HepG2 (cell line): ENCODE data around the gene FUT3. TPM values are rescaled to one million over a fixed set of nuclear protein-coding genes. Genes with fewer than 3 reads are reported as not detected.

Experiments used
- ARID5B ChIP-seq: IDR thresholded peaks from 2 replicates; pipeline ENCODE4 v1.4.0; 2020; ENCODE audit warnings: mild to moderate bottlenecking, missing genetic modification reagents
- ATF3 ChIP-seq: sonication (generic); formaldehyde crosslinking; IDR thresholded peaks from 2 replicates; pipeline ENCODE4 v1.4.0; 2020; ENCODE audit warnings: missing genetic modification reagents
- BCL3 ChIP-seq: sonication (generic); formaldehyde crosslinking; IDR thresholded peaks from 2 replicates; pipeline ENCODE4 v1.5.1; 2020; ENCODE audit warnings: mild to moderate bottlenecking, missing genetic modification reagents, moderate library complexity
- FOXJ3 ChIP-seq: sonication (generic); formaldehyde crosslinking; IDR thresholded peaks from 2 replicates; pipeline ENCODE4 v1.4.0; 2020; ENCODE audit warnings: missing genetic modification reagents, mild to moderate bottlenecking, borderline replicate concordance
- KDM1A ChIP-seq: IDR thresholded peaks from 2 replicates; pipeline ENCODE4 v1.6.1; 2016; ENCODE audit warnings: missing compliant biosample characterization
- KDM3A ChIP-seq: IDR thresholded peaks from 2 replicates; pipeline ENCODE4 v1.6.1; 2018; ENCODE audit warnings: low read depth, missing compliant biosample characterization
- KLF13 ChIP-seq: sonication (generic); formaldehyde crosslinking; IDR thresholded peaks from 2 replicates; pipeline ENCODE4 v1.4.0; 2020; ENCODE audit warnings: mild to moderate bottlenecking, missing genetic modification reagents
- PATZ1 ChIP-seq: sonication (generic); formaldehyde crosslinking; IDR thresholded peaks from 2 replicates; pipeline ENCODE4 v1.4.0; 2020; ENCODE audit warnings: missing genetic modification reagents
- RBAK ChIP-seq: sonication (generic); formaldehyde crosslinking; IDR thresholded peaks from 2 replicates; pipeline ENCODE4 v1.5.1; 2020; ENCODE audit warnings: mild to moderate bottlenecking, missing genetic modification reagents
- RNF2 ChIP-seq: fragments of 450-650 bp; conservative IDR thresholded peaks from 2 replicates; pipeline ENCODE4 v1.6.1; 2016; ENCODE audit warnings: low read depth
- SOX6 ChIP-seq, 2 experiments: fragments of 450-650 bp in 1 of 2; sonication (generic) in 1 of 2; formaldehyde crosslinking in 1 of 2; IDR thresholded peaks; 2 replicates each; pipeline versions ENCODE4 v1.4.0 to v1.6.1; 2017 to 2020; ENCODE audit warnings: antibody characterized with exemption in 1 of 2, mild to moderate bottlenecking in 1 of 2, missing genetic modification reagents in 1 of 2
- TBX2 ChIP-seq: sonication (generic); formaldehyde crosslinking; IDR thresholded peaks from 2 replicates; pipeline ENCODE4 v1.5.0; 2020; ENCODE audit warnings: missing genetic modification reagents, mild to moderate bottlenecking, borderline replicate concordance
- THAP7 ChIP-seq: sonication (generic); formaldehyde crosslinking; IDR thresholded peaks from 2 replicates; pipeline ENCODE4 v1.8.1; 2023; ENCODE audit warnings: mild to moderate bottlenecking, missing genetic modification reagents
- TOE1 ChIP-seq: sonication (generic); formaldehyde crosslinking; IDR thresholded peaks from 2 replicates; pipeline ENCODE4 v1.4.0; 2020; ENCODE audit warnings: mild to moderate bottlenecking, missing genetic modification reagents
- ZBTB38 ChIP-seq: sonication (generic); formaldehyde crosslinking; IDR thresholded peaks from 2 replicates; pipeline ENCODE4 v1.5.1; 2020; ENCODE audit warnings: mild to moderate bottlenecking, missing genetic modification reagents
- ZBTB7A ChIP-seq: sonication (generic); formaldehyde crosslinking; IDR thresholded peaks from 2 replicates; pipeline ENCODE4 v1.8.0; 2022; ENCODE audit warnings: mild to moderate bottlenecking, missing genetic modification reagents
- ZNF567 ChIP-seq: sonication (generic); formaldehyde crosslinking; IDR thresholded peaks from 2 replicates; pipeline ENCODE4 v1.8.1; 2023; ENCODE audit warnings: mild to moderate bottlenecking, missing genetic modification reagents, borderline replicate concordance
- ZNF598 ChIP-seq: sonication (generic); formaldehyde crosslinking; IDR thresholded peaks from 2 replicates; pipeline ENCODE4 v1.5.1; 2020; ENCODE audit warnings: mild to moderate bottlenecking, missing genetic modification reagents, borderline replicate concordance
- ZNF740 ChIP-seq: sonication (generic); formaldehyde crosslinking; IDR thresholded peaks from 2 replicates; pipeline ENCODE4 v1.4.0; 2020; ENCODE audit warnings: missing genetic modification reagents
- polyA plus RNA-seq, 8 experiments: library from polyadenylated mRNA; depleted of rRNA in 3 of 8; stranded (reverse) in 7 of 8; unstranded in 1 of 8; fragments of >200 nt; fragmentation: Illumina TruSeq in 4 of 8; extraction: Trizol in 4 of 8; gene quantifications; 2 replicates each; pipeline versions ENCODE4 v1.2.1 to v1.2.3, GENCODE V29; 2011 to 2016; ENCODE audit warnings: low read depth in 4 of 8, missing spikeins in 1 of 8, mixed read lengths in 1 of 8; ENCODE audit not compliant: insufficient read depth in 1 of 8
- total RNA-seq, 5 experiments: library from RNA; depleted of rRNA; stranded (reverse); fragments of >200 nt; fragmentation: Illumina TruSeq; extraction: Trizol; gene quantifications; 2 replicates each; pipeline ENCODE4 v1.2.3, GENCODE V29; 2016; ENCODE audit warnings: low read depth in 1 of 5

The FUT3 gene
- total and polyA plus RNA-seq, 2 of the 13 experiments (the other 11 are each of a cell fraction or from before 2014, with no cell fraction given), result 0.53 to 1.1 TPM

- no peak for TF ChIP-seq SOX6 (IDR thresholded peaks at IDR 0.05)
- TF ChIP-seq SOX6 (CRISPR knock-in tag; IDR thresholded peaks at IDR 0.05), result peak; percentile 91
- peak; percentile 92 for TF ChIP-seq ARID5B (CRISPR knock-in tag)
- peak; percentile 84; the same call in 1 of the 2 replicates for TF ChIP-seq KDM1A
- TF ChIP-seq PATZ1 (CRISPR knock-in tag), result peak; percentile 93
- TF ChIP-seq TBX2 (CRISPR knock-in tag), result peak; percentile 96
- no peak for TF ChIP-seq ZNF567 (CRISPR knock-in tag)
- TF ChIP-seq KLF13 (CRISPR knock-in tag), result no peak
- no peak for TF ChIP-seq ATF3 (CRISPR knock-in tag)
- peak; percentile 85 for TF ChIP-seq ZNF740
- TF ChIP-seq ZBTB7A (CRISPR knock-in tag), result no peak
- no peak for TF ChIP-seq KDM3A (CRISPR knock-in tag)
- TF ChIP-seq RBAK (CRISPR knock-in tag), result no peak
- no peak for TF ChIP-seq THAP7 (CRISPR knock-in tag)
- TF ChIP-seq ZNF598 (CRISPR knock-in tag), result no peak
- 0 out of 2 replicates have a peak, but pooled peaks have one; percentile 40 for TF ChIP-seq FOXJ3 (CRISPR knock-in tag)
- no peak for TF ChIP-seq BCL3 (CRISPR knock-in tag)
- TF ChIP-seq RNF2, result 0 out of 2 replicates have a peak, but pooled peaks have one; percentile 29
- no peak for TF ChIP-seq TOE1 (CRISPR knock-in tag)
- peak; percentile 83; the same call in 1 of the 2 replicates for TF ChIP-seq ZBTB38 (CRISPR knock-in tag)
Measured at GRCh38 chr19:5880604-5881078, 29.4 kb upstream of the FUT3 start (continued).
